Keratinocyte (primary cell): Measurements from ENCODE around the gene CDH10. TPM values are rescaled to one million over a fixed set of nuclear protein-coding genes. Genes with fewer than 3 reads are reported as not detected.

ENCODE experiments used
- DNase-seq: peaks from one replicate; pipeline ENCODE4 v3.0.0-alpha.2; 2011; ENCODE audit warnings: low read depth, missing footprints, low spot score
- FAIRE-seq: peaks from 2 replicates; lab custom pipeline; 2011; peaks lifted over from hg19 to GRCh38; lab: Jason Lieb, UNC
- H2AFZ ChIP-seq: 2 replicates; pipeline ENCODE4 v1.6.0; 2012; ENCODE audit warnings: low read length, control low read depth, inconsistent platforms; ENCODE audit not compliant: control insufficient read depth
- H3K27ac ChIP-seq: 2 replicates; pipeline ENCODE4 v1.5.1; 2011; ENCODE audit warnings: low read length; ENCODE audit not compliant: control insufficient read depth, insufficient read depth
- H3K27me3 ChIP-seq: 3 replicates; pipeline ENCODE4 v1.6.0; 2011; ENCODE audit warnings: low read length; ENCODE audit not compliant: control insufficient read depth, insufficient read depth; ENCODE audit errors: extremely low read depth
- H3K36me3 ChIP-seq, 2 experiments: 2 replicates in 1 of 2; 3 replicates in 1 of 2; pipeline ENCODE4 v1.5.1; 2011; ENCODE audit warnings: low read length in 2 of 2, mild to moderate bottlenecking in 1 of 2; ENCODE audit not compliant: control insufficient read depth in 2 of 2, insufficient read depth in 2 of 2; ENCODE audit errors: extremely low read depth in 1 of 2
- H3K4me1 ChIP-seq: 3 replicates; pipeline ENCODE4 v1.5.1; 2011; ENCODE audit warnings: low read length; ENCODE audit not compliant: control insufficient read depth, insufficient read depth; ENCODE audit errors: extremely low read depth
- H3K4me2 ChIP-seq: 3 replicates; pipeline ENCODE4 v1.6.0; 2011; ENCODE audit warnings: low read depth, low read length; ENCODE audit not compliant: control insufficient read depth, insufficient read depth; ENCODE audit errors: extremely low read depth
- H3K4me3 ChIP-seq, 3 experiments: fragments of 200-600 bp in 1 of 3; sonication (generic) in 1 of 3; 2 replicates in 2 of 3; 3 replicates in 1 of 3; pipeline ENCODE4 v1.5.1; 2011 to 2016; ENCODE audit warnings: low read length in 3 of 3, mild to moderate bottlenecking in 3 of 3, control low read depth in 2 of 3, inconsistent platforms in 1 of 3, low read depth in 1 of 3, mixed read lengths in 1 of 3, mixed run types in 1 of 3, moderate library complexity in 1 of 3; ENCODE audit not compliant: control insufficient read depth in 2 of 3, insufficient read depth in 2 of 3; ENCODE audit errors: extremely low read depth in 1 of 3
- H3K79me2 ChIP-seq: 2 replicates; pipeline ENCODE4 v1.6.0; 2012; ENCODE audit warnings: low read length; ENCODE audit not compliant: control insufficient read depth, insufficient read depth
- H3K9ac ChIP-seq: 3 replicates; pipeline ENCODE4 v1.6.0; 2011; ENCODE audit warnings: low read length; ENCODE audit not compliant: control insufficient read depth, insufficient read depth; ENCODE audit errors: extremely low read depth
- H3K9me1 ChIP-seq: 3 replicates; pipeline ENCODE4 v1.6.0; 2011; ENCODE audit warnings: low read length; ENCODE audit not compliant: control insufficient read depth, insufficient read depth; ENCODE audit errors: extremely low read depth
- H3K9me3 ChIP-seq: 2 replicates; pipeline ENCODE4 v1.5.1; 2012; ENCODE audit warnings: low read depth, low read length; ENCODE audit not compliant: control insufficient read depth
- H4K20me1 ChIP-seq: 3 replicates; pipeline ENCODE4 v1.6.0; 2011; ENCODE audit warnings: low read length; ENCODE audit not compliant: control insufficient read depth, insufficient read depth; ENCODE audit errors: extremely low read depth
- CTCF ChIP-seq, 3 experiments: IDR thresholded peaks in 1 of 3; conservative IDR thresholded peaks in 1 of 3; optimal IDR thresholded peaks in 1 of 3; 2 replicates in 2 of 3; 3 replicates in 1 of 3; pipeline versions ENCODE3 to v1.5.1; 2011; ENCODE audit warnings: low read length in 3 of 3, mild to moderate bottlenecking in 3 of 3, moderate library complexity in 2 of 3, control low read depth in 1 of 3, inconsistent platforms in 1 of 3; ENCODE audit not compliant: insufficient read depth in 2 of 3; ENCODE audit errors: extremely low read depth in 1 of 3
- EZH2 ChIP-seq: IDR thresholded peaks from one replicate; pipeline ENCODE4 v1.6.1; 2012; ENCODE audit warnings: inconsistent platforms, mild to moderate bottlenecking, low read length, moderate library complexity
- dilution Hi-C: fragments of 300-500 bp; cut with MboI; formaldehyde crosslinking; loops from one replicate; pipeline ENCODE4 v1.7.0; 2020; ENCODE audit warnings: low sequenced_read_pairs; ENCODE audit not compliant: extremely low pct_ligation_motif_present
- polyA plus RNA-seq, 5 experiments: library from polyadenylated mRNA; depleted of rRNA in 3 of 5; stranded (reverse) in 3 of 5; stranded (forward) in 1 of 5; unstranded in 1 of 5; fragments of >200 nt; gene quantifications; 1 replicate in 1 of 5; 2 replicates in 3 of 5; 3 replicates in 1 of 5; pipeline versions ENCODE4 v1.2.1 to v1.2.3, GENCODE V29; 2011 to 2012; ENCODE audit warnings: missing spikeins in 2 of 5, low read depth in 1 of 5, low replicate concordance in 1 of 5

Gene CDH10
- polyA plus RNA-seq, 1 donor (not counting 4 experiments of a cell fraction or from before 2014, with no cell fraction given) = 0.26 TPM

DNA sequence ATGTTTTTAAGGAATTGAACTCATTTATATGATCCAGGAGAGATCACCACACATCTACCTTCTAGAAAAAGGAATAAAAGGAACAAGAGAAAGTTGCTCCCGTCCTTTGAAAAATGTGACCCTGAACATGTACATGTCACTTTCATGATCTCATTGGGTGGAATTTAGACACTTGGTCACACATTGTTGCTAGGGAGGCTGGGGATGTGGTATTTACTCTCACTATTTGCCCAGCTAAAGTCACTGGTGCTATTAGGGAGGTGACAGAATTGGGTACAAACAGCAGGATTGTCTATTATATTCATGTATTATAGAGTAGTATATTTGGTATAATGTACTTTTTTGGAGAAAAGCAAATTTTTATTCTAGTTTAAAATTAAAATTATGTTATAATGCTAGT, 2.1 kb upstream of the CDH10 start:
- no peaks in the 10 kb centered on the region for H3K9me3 ChIP-seq
- H3K4me3 ChIP-seq = no peak overlapping the region
- dilution Hi-C loops = no loop called here
- no peak overlapping the region for H3K4me2 ChIP-seq
- DNase-seq = no peak
- no peaks in the 10 kb centered on the region for H4K20me1 ChIP-seq
- H3K27ac ChIP-seq = no peak overlapping the region
- H3K4me1 ChIP-seq = no peaks in the 10 kb centered on the region
- H3K36me3 ChIP-seq = no peaks in the 10 kb centered on the region
- no peak overlapping the region for H3K9ac ChIP-seq
- no peak overlapping the region for H2AFZ ChIP-seq
- no peaks in the 10 kb centered on the region for H3K9me1 ChIP-seq
- TF ChIP-seq CTCF (optimal IDR thresholded peaks at IDR 0.05 in 1 of 3, IDR thresholded peaks at IDR 0.05 in 1 of 3, conservative IDR thresholded peaks at IDR 0.05 in 1 of 3; ENCODE audit: extremely low read depth in 1 of 3, insufficient read depth in 2 of 3, low read length in 3 of 3) (no peak), EZH2 (no peak)
- no peaks in the 10 kb centered on the region for H3K79me2 ChIP-seq
- FAIRE-seq = no peak
- no peaks in the 10 kb centered on the region for H3K27me3 ChIP-seq

DNA sequence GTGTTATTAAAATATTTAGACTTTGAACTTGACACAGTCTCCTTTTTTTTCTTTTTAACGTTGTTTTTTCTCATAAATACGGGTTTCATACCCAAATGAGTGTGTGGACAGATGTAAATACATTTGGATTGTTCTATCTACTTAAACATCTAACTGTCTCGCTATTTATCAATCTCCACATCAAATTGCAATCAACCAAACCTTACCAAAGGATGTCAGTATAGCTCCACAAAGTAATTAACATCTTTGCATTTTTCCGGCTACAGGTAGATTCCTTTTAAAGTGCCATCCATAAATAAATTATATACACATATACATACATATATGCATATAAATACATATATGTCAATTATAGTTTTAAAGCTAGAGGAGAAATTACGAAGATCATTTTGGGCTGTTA, 705 bp upstream of the CDH10 start:
- DNase-seq (no peak), FAIRE-seq (no peak)
- Histone ChIP-seq H3K9me1 (no peaks in the 10 kb centered on the region), H2AFZ (no peak overlapping the region), H3K36me3 (no peaks in the 10 kb centered on the region), H4K20me1 (no peaks in the 10 kb centered on the region), H3K4me1 (no peaks in the 10 kb centered on the region), H3K27me3 (no peaks in the 10 kb centered on the region), H3K4me3 (no peak overlapping the region), H3K9ac (no peak overlapping the region), H3K4me2 (no peak overlapping the region), H3K79me2 (no peaks in the 10 kb centered on the region), H3K9me3 (no peaks in the 10 kb centered on the region), H3K27ac (no peak overlapping the region)
- dilution Hi-C loops = no loop called here
- no peak for TF ChIP-seq CTCF (optimal IDR thresholded peaks at IDR 0.05 in 1 of 3, IDR thresholded peaks at IDR 0.05 in 1 of 3, conservative IDR thresholded peaks at IDR 0.05 in 1 of 3; ENCODE audit: extremely low read depth in 1 of 3, insufficient read depth in 2 of 3, low read length in 3 of 3)
- TF ChIP-seq EZH2 = no peak
